ENCODE data around the gene ZNF582.

- no peak for TF ChIP-seq CHD2 (IDR thresholded peaks at IDR 0.05; ENCODE audit: low read length, partially characterized antibody)
- no peak for TF ChIP-seq EP300 (IDR thresholded peaks at IDR 0.05; ENCODE audit: borderline replicate concordance in 1 of 2, low read depth in 1 of 2, low read length in 1 of 2)
- TF ChIP-seq, protein P1, sequence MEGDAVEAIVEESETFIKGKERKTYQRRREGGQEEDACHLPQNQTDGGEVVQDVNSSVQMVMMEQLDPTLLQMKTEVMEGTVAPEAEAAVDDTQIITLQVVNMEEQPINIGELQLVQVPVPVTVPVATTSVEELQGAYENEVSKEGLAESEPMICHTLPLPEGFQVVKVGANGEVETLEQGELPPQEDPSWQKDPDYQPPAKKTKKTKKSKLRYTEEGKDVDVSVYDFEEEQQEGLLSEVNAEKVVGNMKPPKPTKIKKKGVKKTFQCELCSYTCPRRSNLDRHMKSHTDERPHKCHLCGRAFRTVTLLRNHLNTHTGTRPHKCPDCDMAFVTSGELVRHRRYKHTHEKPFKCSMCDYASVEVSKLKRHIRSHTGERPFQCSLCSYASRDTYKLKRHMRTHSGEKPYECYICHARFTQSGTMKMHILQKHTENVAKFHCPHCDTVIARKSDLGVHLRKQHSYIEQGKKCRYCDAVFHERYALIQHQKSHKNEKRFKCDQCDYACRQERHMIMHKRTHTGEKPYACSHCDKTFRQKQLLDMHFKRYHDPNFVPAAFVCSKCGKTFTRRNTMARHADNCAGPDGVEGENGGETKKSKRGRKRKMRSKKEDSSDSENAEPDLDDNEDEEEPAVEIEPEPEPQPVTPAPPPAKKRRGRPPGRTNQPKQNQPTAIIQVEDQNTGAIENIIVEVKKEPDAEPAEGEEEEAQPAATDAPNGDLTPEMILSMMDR (IDR thresholded peaks at IDR 0.05): no peak
- no peak for TF ChIP-seq REST (IDR thresholded peaks at IDR 0.05; ENCODE audit: low read depth, low read length)
- no peak for TF ChIP-seq TAF1 (IDR thresholded peaks at IDR 0.05; ENCODE audit: borderline replicate concordance, low read depth, low read length)
- no peak for TF ChIP-seq MXI1 (IDR thresholded peaks at IDR 0.05; ENCODE audit: low read depth, low read length)
- no peak for TF ChIP-seq ELF1 (IDR thresholded peaks at IDR 0.05)
- no peak for TF ChIP-seq SMC3 (IDR thresholded peaks at IDR 0.05; ENCODE audit: low read depth, low read length)
These were observed 42.1 kb downstream of the ZNF582 start for GRCh38 chr19:56351208-56351607.
